ENCODE measurements around the gene OPA3. TPM values are rescaled to one million over a fixed set of nuclear protein-coding genes. Genes with fewer than 3 reads are reported as not detected.

The OPA3 gene
- total and polyA plus RNA-seq, 2 donors (not counting 1 experiment from before 2014, with no cell fraction given), result 7.3 to 11.2 TPM

DNA sequence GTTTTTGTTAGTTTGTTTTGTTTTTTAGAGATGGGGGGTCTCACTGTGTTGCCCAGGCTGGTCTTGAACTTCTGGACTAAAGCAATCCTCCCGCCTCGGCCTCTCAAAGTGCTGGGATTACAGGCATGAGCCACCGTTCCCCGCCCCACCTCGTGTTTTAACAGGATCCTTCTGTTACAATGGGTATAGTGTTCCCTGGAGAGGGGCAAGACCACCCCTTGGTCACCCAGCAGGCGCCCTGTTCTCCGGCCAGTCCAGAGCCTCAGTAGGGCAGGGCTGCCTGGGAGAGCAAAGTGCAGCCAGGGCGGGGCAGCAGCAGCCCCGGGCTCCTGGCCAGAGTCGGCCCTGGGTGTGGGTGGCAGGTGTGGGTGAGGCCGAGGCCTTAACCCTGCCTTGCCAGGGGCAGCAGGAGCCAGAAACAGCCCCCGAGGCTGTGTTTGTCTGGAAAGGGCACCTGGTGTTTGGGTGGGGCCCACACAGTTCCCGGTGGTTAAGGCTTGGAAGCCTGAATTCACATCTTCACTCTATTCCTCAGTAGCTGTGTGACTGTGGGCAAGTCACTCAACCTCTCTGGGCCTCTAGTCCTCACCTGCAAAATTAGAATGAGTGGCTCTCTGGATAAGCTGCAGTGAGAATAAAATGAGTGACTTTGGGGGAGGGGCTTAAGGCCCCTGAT is 70.1 kb downstream of the OPA3 start:
- H3K27ac Mint-ChIP-seq, result peak overlapping the region; percentile 87
- H3K36me3 ChIP-seq (replicated peaks in 1 of 2; ENCODE audit: control extremely low read depth in 1 of 2, control insufficient read depth in 1 of 2, extremely low read depth in 1 of 2, insufficient read depth in 2 of 2, low read length in 1 of 2), result peaks cover 0 to 15% of the 10 kb centered on the region in 2 experiments
- peak overlapping the region; percentile 76 to 91 for H3K27ac ChIP-seq (ENCODE audit: low read length in 2 of 2)
- H3K9me3 Mint-ChIP-seq (ENCODE audit: insufficient read depth), result no peaks in the 10 kb centered on the region
- CTCF ChIA-PET, result interaction anchor here (0.5 to 2.4 kb wide), 12 partner anchors 10 to 127 kb away, joined by 3 to 14 read pairs (median 6); partner anchors contain the start of gene RTN2
- 59% methylated on average over 10 of the region's 13 CpGs for WGBS (ENCODE audit: insufficient coverage)
- peak overlapping the region; percentile 16 to 57 (median 29) for H3K4me3 ChIP-seq (ENCODE audit: control extremely low read depth in 1 of 5, extremely low read depth in 1 of 5, insufficient read depth in 1 of 5, low read depth in 2 of 5, low read length in 4 of 5)
- H3K79me2 ChIP-seq (ENCODE audit: control insufficient read depth, insufficient read depth, low read length), result peaks cover 69% of the 10 kb centered on the region
- H3K4me1 Mint-ChIP-seq, result peaks cover 69% of the 10 kb centered on the region
- peaks cover 67 to 70% of the 10 kb centered on the region in 2 donors for H3K4me1 ChIP-seq (ENCODE audit: control insufficient read depth in 2 of 2, insufficient read depth in 2 of 2, low read length in 2 of 2)
- peak; percentile 3 for ATAC-seq (ENCODE audit: low read depth)
- intact Hi-C loops (cut with micrococcal nuclease), result loop anchor here (1.0 kb wide), 1 partner anchor 7 kb away; the partner anchor contains the start of gene VASP
- H3K27me3 ChIP-seq (replicated peaks in 1 of 4; ENCODE audit: control extremely low read depth in 1 of 4, control insufficient read depth in 3 of 4, insufficient read depth in 4 of 4, low read length in 3 of 4), result no peaks in the 10 kb centered on the region
- H3K4me3 Mint-ChIP-seq, result peak overlapping the region; percentile 74
- DNase-seq, result no peak
- H3K27me3 Mint-ChIP-seq, result no peaks in the 10 kb centered on the region
- no peak overlapping the region for H2AFZ ChIP-seq (ENCODE audit: insufficient read depth, low read depth, low read length, poor library complexity, severe bottlenecking)
- TF ChIP-seq, protein P1, sequence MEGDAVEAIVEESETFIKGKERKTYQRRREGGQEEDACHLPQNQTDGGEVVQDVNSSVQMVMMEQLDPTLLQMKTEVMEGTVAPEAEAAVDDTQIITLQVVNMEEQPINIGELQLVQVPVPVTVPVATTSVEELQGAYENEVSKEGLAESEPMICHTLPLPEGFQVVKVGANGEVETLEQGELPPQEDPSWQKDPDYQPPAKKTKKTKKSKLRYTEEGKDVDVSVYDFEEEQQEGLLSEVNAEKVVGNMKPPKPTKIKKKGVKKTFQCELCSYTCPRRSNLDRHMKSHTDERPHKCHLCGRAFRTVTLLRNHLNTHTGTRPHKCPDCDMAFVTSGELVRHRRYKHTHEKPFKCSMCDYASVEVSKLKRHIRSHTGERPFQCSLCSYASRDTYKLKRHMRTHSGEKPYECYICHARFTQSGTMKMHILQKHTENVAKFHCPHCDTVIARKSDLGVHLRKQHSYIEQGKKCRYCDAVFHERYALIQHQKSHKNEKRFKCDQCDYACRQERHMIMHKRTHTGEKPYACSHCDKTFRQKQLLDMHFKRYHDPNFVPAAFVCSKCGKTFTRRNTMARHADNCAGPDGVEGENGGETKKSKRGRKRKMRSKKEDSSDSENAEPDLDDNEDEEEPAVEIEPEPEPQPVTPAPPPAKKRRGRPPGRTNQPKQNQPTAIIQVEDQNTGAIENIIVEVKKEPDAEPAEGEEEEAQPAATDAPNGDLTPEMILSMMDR (IDR thresholded peaks at IDR 0.05), result no peak
- peak overlapping the region; percentile 67 for H3K4me2 ChIP-seq (replicated peaks; ENCODE audit: low read depth, low read length, poor library complexity, severe bottlenecking)
- POLR2A ChIA-PET, result interaction anchor here (0.6 to 0.8 kb wide), 3 partner anchors 16 to 274 kb away, joined by 3 to 4 read pairs (median 4); partner anchors contain the start of gene PPM1N
- H4K20me1 ChIP-seq (ENCODE audit: control insufficient read depth, insufficient read depth, low read length, poor library complexity, severe bottlenecking), result peaks cover 49% of the 10 kb centered on the region
- H3K9ac ChIP-seq (ENCODE audit: low read length), result peak overlapping the region; percentile 18
- H3K9me3 ChIP-seq (ENCODE audit: control extremely low read depth in 1 of 3, control insufficient read depth in 2 of 3, insufficient read depth in 1 of 3, low read length in 2 of 3), result no peaks in the 10 kb centered on the region

DNA sequence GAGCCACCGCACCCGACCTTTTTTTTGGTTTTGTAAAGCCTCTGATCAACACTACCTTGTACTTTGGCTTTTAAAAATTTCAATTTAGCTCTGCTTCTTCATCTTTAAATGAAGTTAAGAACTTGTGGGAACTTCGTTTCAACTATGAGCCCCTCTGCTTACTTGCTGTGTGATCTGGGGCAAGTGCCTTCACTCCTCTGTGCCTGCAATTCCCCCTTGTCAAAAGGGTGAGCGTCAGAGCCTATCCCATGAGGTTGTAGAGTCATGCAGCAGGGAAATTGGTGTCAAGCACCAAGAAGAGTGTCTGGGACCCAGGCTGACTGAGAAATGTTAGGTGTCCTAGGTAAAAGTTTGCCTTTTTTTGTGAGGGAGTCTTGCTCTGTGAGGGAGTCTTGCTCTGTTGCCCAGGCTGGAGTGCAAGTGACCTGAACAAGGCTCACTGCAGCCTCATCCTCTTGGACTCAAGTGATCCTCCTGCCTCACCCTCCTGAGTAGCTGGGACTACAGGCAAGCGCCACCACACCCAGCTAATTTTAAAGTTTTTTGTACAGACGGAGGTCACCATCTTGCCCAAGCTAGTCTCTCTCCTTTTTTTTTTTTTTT is 71.6 kb downstream of the OPA3 start:
- H3K27ac ChIP-seq (ENCODE audit: low read length in 2 of 2), result peak overlapping the region; percentile 76 to 91
- H3K4me1 Mint-ChIP-seq, result peaks cover 72% of the 10 kb centered on the region
- intact Hi-C loops (cut with micrococcal nuclease), result no loop called here
- peak overlapping the region; percentile 42 for H3K4me3 Mint-ChIP-seq
- H3K4me1 ChIP-seq (ENCODE audit: control insufficient read depth in 2 of 2, insufficient read depth in 2 of 2, low read length in 2 of 2), result peaks cover 68 to 73% of the 10 kb centered on the region in 2 donors
- WGBS (ENCODE audit: insufficient coverage), result 55% methylated on average over 3 of the region's 6 CpGs
- peaks cover 59% of the 10 kb centered on the region for H4K20me1 ChIP-seq (ENCODE audit: control insufficient read depth, insufficient read depth, low read length, poor library complexity, severe bottlenecking)
- TF ChIP-seq, protein P1 (IDR thresholded peaks at IDR 0.05), result no peak
- no peak for TF ChIP-seq EZH2 (IDR thresholded peaks at IDR 0.05; ENCODE audit: borderline replicate concordance, insufficient read depth, low read depth, low read length, poor library complexity, severe bottlenecking)
- no peaks in the 10 kb centered on the region for H3K27me3 ChIP-seq (replicated peaks in 1 of 4; ENCODE audit: control extremely low read depth in 1 of 4, control insufficient read depth in 3 of 4, insufficient read depth in 4 of 4, low read length in 3 of 4)
- H3K36me3 ChIP-seq (replicated peaks in 1 of 2; ENCODE audit: control extremely low read depth in 1 of 2, control insufficient read depth in 1 of 2, extremely low read depth in 1 of 2, insufficient read depth in 2 of 2, low read length in 1 of 2), result peaks cover 0 to 9% of the 10 kb centered on the region in 2 experiments
- H3K4me2 ChIP-seq (replicated peaks; ENCODE audit: low read depth, low read length, poor library complexity, severe bottlenecking), result peak overlapping the region; percentile 48
- no peaks in the 10 kb centered on the region for H3K9me3 Mint-ChIP-seq (ENCODE audit: insufficient read depth)
- H3K4me3 ChIP-seq (ENCODE audit: control extremely low read depth in 1 of 5, extremely low read depth in 1 of 5, insufficient read depth in 1 of 5, low read depth in 2 of 5, low read length in 4 of 5), result no peak overlapping the region
- H2AFZ ChIP-seq (ENCODE audit: insufficient read depth, low read depth, low read length, poor library complexity, severe bottlenecking), result no peak overlapping the region
- CTCF ChIA-PET, result interaction anchor here (0.9 to 1.8 kb wide), 3 partner anchors 27 to 169 kb away, joined by 3 to 9 read pairs (median 3); no protein-coding TSS in a partner anchor
- DNase-seq, result no peak
- POLR2A ChIA-PET, result interaction anchor here (0.6 to 0.7 kb wide), 3 partner anchors 13 to 176 kb away, joined by 3 to 7 read pairs (median 4); no protein-coding TSS in a partner anchor
- no peaks in the 10 kb centered on the region for H3K27me3 Mint-ChIP-seq
- peak overlapping the region; percentile 87 for H3K27ac Mint-ChIP-seq
- H3K9me3 ChIP-seq (ENCODE audit: control extremely low read depth in 1 of 3, control insufficient read depth in 2 of 3, insufficient read depth in 1 of 3, low read length in 2 of 3), result no peaks in the 10 kb centered on the region
- ATAC-seq (ENCODE audit: low read depth), result no peak
- peaks cover 84% of the 10 kb centered on the region for H3K79me2 ChIP-seq (ENCODE audit: control insufficient read depth, insufficient read depth, low read length)
- H3K9ac ChIP-seq (ENCODE audit: low read length), result no peak overlapping the region

All from B cell (primary cell).